Myocyte (in vitro differentiated cells): Measurements from ENCODE around the gene PSEN2. TPM values are rescaled to one million over a fixed set of nuclear protein-coding genes. Genes with fewer than 3 reads are reported as not detected.
A peak's percentile ranks its signal among the peaks of the same experiment; 100 is the strongest.
"Not testable (repeated sequence)": the region's sequence is repeated elsewhere in the genome, so short reads cannot be mapped to it uniquely, and the experiment has no call there.

Experiments used
- DNase-seq: peaks from one replicate; pipeline ENCODE4 v3.0.0-alpha.2; 2012; ENCODE audit warnings: low read depth
- polyA plus RNA-seq: library from polyadenylated mRNA; unstranded; fragments of >200 nt; gene quantifications from one replicate; pipeline ENCODE4 v1.2.1, GENCODE V29; 2012; ENCODE audit warnings: missing spikeins
- total RNA-seq: library from RNA; depleted of rRNA; stranded (reverse); fragments of >200 nt; gene quantifications from 2 replicates; pipeline ENCODE4 v1.2.3, GENCODE V29; 2014

The PSEN2 gene
- total RNA-seq: 266 and 305 TPM in 2 replicates
- polyA plus RNA-seq: 58.6 TPM

DNA sequence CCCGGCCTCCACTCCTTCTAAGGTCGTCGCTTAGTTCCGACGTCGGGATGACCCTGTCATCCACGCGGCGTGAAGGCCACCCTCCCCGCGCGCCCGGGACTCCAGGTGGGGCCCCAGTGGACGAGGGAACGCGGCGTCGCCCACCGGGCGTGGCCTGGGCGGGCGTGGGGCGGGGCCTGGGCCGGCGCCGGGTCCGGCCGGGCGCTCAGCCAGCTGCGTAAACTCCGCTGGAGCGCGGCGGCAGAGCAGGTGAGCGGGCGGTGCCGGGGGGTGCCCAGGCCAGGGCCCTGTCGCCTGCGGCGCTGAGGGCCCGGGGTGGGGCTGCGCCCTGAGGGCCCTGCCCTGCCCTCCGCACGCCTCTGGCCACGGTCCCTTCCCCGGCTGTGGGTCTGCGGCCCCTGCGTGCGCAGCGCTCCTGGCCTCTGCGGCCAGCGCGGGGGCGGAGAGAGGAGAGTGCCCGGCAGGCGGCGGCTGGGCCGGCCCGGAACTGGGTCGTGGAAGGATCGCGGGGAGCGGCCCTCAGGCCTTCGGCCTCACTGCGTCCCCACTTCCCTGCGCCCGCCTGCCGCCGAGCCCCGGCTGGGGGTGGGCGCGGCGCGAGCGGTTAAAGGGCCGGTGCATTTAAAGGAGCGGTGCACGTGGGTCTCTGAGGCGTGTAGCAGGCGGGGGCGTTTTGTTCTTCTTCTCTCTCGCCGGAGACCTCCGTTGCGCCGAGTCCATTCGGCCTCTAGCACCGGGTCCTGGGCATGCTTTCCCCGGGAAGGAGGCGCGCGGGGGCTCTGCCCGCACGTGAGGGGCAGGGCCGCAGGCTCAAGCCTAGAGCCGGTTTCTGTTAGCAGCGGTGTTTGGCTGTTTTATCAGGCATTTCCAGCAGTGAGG is at the start of gene PSEN2:
Gene PSEN2 (plus strand): TSS at position 216 of the 879 bp plus-strand sequence. CDS start 11,292 bp downstream, outside the sequence.
- DNase-seq: peak; percentile 91

DNA sequence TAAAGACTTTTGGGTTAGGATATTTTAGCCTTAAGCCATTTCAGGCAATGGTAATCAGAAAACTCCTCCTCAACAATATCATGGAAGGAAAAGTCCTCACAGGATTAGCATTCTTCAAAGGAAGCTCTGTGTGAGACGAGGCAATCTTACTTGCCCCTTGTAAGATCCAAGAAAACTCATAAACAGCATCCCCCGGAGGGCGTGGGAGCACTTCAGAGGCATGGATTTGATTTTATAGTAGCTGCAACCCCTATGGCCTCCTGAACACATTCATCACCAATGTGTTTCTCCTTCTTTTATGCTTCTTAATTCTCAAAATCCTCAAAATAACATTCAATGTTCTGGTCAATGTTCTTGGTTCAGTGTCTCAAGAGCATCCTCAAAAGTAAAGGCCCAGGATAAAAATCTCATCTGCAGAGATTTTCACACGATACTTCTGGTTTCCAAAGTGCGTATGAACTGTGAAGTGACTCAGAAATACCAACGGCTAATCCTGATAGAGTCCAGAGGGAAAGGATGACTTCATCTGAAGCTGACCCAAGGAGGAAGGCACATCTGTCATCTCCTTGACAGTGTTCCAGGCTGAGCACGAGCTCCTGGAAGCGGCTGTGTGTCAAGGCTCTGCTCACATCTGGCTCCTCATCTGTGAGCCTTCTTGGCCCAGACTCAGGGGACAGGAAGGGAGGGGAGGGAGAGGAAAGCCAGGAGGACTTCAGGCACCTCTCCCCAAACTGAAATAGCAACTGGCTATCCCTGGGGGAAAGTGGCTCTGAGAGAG is 49.3 kb upstream of the PSEN2 start:
- peak; percentile 92 for DNase-seq

DNA sequence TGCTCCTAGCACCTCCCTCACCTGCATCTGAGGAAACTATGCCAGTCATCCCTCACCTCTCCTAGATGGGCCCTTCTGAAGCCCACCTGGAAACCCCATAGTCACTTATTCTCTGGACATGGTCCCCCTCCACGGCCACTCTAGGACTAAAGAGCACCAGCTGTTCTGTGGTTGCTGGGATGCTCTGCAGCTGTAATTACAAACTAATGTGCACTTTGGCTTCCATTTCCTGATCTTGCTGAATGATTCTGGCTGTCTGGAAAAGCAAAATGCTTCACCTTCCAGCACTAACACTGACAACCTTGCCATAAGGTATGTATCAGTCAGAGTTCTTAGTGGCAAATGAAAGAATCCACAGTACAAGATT is 48.7 kb upstream of the PSEN2 start:
- peak; percentile 53 for DNase-seq

DNA sequence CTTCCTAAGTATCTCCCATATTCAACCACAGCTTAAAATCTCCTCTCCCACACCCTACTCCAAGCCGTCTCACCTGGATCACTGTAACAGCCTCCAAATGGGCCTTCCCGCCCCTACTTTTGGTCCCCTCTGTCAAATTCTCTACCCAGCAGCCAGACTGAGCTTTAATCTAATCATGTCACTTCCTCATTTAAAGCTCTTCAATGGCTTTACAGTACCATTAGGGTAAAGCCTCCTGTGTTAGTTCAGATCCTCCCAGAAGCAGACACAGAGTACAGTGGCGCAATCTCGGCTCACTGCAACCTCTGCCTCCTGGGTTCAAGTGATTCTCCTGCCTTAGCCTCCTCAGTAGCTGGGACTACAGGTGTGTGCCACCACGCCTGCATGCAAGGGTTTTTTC is 46.8 kb upstream of the PSEN2 start:
- DNase-seq: no peak

DNA sequence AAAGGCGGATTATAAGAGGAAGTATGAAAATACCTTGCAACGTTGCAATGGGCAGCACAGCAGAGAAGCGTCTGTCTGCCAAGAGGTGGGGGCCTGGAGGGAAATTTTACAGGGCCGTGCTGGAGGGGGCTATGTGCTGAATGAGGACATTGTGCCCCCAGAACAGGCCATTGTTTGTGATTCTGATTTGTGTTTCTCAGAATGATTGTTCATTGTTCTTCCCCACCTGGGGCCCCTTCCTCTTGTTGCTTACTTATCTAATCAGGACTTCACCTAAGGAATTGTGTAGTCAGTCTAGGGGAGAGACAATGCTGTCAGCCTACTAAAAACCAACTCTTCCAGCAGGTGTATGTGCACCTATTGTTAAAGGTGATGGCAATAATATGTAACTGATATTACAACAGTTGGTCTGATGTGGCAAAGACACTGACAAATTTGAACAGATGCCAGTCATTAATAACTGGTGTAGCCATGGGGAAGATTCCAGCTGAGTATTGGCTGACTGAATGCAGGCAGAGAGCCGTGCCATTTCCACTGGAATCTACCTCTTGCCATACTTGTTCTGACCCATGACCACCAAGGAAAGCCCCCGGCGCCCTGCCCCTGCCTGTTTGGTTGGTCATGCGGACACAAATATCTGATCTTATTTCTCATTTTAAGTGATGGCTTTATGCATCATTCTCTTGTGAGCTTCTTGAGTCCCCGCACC is 45.2 kb upstream of the PSEN2 start:
- peak; percentile 35 for DNase-seq

DNA sequence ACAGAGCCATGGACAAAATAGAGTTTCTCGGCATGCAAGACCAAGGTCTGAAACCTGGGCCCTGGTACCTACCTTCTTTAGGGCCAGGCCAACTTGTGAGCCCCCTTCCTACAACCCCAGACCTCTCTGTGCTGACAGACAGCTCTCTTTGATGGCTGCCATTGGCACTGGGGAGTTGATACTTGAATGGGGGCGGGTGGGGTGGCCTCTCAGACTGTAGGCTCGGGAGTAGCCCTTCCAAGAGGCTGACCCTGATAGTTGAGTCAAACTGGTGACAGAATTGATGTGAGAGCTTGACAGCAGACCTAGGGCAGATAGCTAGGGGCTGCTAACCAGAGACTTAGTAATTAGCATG is 44.7 kb upstream of the PSEN2 start:
- DNase-seq: no peak

DNA sequence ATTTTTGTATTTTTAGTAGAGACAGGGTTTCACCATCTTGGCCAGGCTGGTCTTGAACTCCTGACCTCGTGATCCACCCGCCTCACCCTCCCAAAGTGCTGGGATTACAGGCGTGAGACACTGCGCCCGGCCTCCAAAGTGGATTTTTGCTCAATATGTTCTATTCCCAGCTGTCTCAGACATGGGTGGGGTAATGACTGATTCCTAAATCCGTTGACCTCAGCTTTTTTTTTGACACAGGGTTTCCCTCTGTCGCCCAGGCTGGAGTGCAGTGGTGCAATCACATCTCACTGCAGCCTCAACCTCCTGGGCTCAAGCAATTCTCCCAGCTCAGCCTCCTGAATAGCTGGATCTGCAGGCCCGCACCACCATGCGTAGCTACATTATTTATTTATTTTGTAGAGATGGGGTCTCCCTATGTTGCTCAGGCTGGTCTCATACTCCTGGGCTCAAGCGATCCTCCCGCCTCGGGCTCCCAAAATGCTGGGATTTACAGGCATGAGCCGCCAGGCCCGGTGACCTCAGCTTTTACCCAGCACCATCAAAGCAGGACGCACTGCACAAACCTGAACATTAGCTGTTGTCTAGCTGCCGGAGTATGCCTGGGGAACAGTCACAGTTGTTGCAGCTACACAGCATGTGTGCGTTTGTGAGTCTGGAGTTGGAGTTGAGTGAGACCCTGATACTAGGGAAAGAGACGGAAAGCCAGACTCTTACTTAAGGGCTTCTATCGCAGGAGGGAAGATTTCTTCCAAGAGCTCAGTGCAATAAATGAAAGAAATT is 43.7 kb upstream of the PSEN2 start:
- no peak for DNase-seq

DNA sequence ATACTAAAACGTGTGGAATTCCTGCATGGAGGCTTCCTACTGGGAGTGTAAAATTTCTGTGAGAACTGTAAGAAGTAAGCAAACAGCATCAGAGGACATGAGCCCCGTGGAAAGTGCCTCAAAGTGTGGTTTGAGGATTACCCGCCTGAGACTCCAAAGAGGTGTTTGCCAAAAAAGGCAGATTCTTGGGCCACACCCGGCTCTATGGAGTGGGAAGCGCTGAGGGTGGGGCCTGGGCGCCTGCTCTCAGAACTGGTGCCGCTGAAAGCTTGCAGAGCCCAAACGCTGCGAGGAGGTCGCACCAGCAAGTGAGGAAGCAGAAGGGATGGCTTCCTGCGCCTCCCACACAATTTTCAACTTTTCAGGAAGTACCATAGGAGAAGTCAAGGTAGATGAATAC is 43.0 kb upstream of the PSEN2 start:
- no peak for DNase-seq

DNA sequence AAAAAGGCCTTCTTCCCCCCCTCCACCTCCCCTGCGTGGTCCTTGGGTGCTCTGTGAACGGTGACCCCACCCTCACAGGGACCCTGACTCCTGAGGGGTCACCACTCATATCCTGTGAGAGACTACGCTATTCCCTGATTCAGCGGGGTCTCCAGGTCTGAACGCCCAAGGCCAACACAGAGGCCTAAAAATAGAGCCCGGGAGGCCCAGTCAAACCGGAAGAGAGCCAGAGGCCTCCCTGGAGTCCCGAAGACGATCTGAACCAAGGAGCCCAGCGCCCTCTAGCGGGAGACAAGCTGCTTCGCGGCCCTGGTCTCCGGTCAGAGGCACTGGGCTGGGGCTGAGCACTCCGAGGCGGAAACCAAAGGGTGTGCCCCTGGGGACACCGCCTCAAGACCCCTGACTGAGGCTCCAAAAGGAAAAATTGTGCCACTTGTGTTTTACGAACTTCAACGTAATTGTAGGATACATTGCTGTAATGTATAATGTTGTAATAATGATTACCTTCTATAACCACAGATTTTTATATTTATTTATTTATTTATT is 42.4 kb upstream of the PSEN2 start:
- DNase-seq: peak; percentile 96

DNA sequence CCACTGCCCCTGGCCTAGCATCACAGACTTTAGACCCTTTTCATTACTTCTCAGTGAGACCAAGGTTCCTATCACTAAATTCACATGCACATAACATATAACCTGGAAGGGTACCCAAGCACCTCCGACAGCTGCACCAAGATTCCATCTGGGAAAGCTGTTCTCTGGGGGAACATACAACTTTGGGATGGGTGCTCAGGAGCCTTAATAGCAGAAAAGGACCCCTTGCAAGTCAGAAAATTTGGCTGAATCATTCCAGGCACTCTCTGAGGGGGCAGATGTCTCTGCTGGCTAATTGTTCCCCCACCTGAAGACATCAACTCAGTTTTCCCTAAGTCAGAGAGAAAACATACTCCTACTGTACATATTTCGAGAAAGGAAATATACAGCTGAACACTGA is 41.3 kb upstream of the PSEN2 start:
- DNase-seq: no peak

DNA sequence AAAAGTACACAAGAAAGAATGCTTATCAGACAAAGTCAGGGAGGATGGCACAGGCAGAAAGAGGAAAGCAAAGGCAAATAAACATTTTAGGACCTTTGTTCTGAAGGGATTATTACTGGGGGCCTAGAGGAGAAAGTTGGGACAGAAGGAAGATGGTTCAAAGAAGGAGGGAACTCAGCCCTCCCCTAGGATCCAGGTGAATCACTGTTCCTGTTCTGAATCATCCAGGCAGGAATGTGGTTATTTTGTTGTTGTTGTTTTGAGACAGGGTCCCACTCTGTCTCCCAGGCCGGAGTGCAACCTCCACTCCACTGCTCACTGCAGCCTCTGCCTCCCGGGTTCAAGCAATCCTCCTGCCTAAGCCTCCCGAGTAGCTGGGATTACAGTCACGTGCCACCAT is 38.5 kb upstream of the PSEN2 start:
- no peak for DNase-seq

DNA sequence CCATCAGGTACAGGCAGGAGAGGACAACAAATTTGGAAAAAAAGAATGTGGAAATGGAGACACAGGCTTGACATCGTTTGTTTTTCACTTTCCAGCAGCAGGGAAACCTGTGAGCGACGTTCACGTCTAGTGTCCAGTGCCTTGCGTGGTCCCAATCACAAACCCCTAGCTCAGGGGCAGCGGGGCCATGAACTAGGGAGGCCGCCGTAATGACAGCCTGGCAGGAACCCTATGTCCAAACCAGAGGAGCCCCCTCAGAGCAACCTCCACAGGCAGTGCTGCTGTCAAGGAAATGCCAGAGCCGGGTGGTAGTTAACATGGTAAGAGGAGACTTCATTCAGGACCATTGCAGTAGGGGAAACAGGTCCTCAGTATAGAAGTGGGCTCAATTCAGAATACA is 37.8 kb upstream of the PSEN2 start:
- no peak for DNase-seq

DNA sequence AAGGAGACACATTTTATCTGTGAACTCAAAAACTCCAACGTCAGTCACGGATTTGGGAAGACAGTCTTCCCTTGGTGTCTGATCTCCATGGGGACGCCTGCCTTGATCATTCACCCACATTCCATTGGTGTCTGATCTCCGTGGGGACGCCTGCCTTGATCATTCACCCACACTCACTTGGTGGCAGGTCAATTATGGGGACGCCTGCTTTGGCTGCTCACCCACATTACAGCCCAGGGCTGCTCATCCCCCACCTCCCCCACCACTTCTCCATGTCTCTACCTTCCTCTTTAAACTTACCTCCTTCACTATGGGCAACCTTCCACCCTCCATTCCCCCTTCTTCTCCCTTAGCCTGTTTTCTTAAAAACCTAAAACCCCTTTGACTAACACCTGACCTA is 36.2 kb upstream of the PSEN2 start:
- not testable (repeated sequence) for DNase-seq

DNA sequence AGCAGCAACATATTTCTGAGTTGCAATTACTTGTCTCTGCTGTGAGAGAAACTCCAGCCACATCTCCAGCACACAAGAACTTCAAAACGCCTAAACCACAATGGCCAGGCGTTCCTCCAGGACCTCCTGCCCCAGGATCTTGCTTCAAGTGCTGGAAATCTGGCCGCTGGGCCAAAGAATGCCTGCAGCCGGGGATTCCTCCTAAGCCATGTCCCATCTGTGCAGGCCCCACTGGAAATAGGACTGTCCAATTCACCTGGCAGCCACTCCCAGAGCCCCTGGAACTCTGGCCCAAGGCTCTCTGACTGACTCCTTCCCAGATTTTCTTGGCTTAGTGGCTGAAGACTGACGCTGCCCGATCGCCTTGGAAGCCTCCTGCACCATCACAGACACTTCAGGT is 35.0 kb upstream of the PSEN2 start:
- DNase-seq: not testable (repeated sequence)

DNA sequence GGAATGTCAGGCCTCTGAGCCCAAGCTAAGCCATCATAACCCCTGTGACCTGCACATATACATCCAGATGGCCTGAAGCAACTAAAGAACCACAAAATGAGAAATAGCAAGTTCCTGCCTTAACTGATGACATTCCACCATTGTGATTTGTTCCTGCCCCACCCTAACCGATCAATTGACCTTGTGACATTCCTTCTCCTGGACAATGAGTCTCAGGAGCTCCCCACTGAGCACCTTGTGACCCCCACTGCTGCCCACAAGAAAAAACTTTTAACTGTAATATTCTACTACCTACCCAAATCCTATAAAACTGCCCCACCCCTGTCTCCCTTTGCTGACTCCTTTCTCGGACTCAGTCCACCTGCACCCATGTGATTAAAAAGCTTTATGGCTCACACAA is 32.5 kb upstream of the PSEN2 start:
- not testable (repeated sequence) for DNase-seq

DNA sequence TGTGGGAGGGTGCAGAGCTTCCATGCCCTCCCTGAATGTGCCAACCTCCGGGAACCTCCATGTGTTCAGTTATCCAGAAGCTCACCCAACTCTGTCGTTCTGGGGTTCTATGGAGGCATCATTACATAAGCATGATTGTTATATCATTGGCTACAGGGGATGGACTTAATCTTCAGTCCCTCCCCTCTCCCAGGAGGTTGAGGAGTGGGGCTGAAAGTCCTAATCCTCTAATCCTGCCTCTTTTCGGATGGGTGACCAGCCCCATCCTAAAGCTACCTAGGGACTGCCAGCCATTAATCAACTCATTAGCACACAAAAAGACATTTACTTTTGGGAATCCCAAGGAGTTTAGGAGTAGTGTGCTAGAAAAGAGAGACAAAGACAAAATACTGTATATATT is 32.0 kb upstream of the PSEN2 start:
- DNase-seq: no peak

DNA sequence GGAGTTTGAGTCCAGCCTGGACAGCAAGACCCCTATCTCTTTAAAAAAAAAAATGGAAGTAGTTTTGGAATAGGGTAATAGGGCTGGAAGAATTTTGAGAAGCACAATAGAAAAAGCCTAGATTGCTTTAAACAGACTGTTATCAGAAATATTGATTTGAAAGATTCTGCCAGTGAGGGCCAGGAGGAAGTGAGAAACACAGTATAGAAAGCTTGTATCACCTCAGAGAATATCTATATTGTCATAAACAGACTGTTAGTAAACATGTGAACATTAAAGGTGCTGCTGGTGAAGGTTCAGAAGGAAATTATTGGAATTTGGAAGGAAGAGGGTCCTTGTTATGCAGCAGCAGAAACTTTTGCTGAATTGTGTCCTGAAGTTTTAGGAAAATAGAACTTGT is 24.8 kb upstream of the PSEN2 start:
- no peak for DNase-seq

DNA sequence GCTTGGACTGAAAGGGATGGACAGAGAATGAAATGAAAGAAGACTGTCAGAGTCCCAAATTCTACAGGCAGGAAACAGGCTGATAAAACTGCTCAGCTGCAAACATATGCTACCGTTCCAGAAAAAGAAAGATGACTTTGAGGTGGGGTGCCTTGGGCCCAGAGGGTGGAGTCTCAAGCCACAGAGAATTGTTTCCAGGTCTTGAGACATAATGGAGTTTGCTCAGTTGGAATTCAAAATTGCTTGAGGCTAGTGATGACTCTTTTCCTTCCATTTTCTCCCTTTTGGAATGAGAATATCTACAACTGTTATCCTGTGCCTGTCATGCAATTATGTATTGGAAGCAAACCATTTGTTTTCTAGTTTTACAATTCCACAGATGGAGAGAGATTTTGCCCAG is 23.6 kb upstream of the PSEN2 start:
- DNase-seq: peak; percentile 26

DNA sequence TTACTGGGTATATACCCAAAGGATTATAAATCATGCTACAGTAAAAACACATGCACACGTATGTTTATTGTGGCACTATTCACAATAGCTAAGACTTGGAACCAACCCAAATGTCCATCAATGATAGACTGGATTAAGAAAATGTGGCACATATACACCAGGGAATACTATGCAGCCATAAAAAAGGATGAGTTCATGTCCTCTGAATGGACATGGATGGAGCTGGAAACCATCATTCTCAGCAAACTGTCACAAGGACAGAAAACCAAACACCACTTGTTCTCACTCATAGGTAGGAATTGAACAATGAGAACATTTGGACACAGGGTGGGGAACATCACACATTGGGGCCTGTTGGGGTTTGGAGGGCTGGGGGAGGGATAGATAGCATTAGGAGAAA is 15.9 kb upstream of the PSEN2 start:
- not testable (repeated sequence) for DNase-seq

DNA sequence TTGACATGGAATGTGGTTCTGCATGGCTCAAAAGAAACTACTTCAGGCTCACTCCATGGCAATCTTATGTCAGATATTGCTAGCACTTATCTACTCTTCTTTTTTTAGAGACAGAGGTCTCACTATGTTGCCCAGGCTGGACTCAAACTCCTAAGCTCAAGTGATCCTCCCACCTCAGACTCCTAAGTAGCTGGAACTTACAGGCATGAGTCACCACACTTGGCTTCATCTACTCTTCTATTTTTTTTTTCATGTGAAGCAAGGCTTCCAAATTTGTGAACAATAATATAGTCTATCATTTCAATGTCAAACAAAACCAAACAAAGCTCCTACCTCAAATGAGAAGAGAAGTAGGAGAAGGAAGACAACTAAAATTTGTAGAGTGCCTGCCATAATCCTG is 7.5 kb upstream of the PSEN2 start:
- peak; percentile 47 for DNase-seq

DNA sequence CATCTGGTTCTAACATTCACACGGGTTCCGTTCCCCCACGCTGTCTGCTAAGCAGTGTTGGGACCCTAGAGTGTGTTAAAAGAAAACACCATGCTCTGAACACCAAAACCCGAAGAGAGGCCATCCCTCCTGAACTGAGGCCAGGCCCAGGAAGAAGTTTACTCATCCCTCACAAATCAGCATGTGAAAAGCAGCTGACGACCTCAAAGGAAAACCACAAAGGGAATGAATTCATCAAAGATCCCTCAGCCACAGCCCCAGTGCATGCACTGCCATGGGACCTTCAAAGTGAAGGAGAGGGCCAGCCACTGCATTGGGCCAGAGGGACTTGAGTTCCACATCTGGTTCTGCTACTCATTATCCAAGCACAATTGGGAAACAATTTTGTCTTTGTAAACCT is 7.0 kb upstream of the PSEN2 start:
- peak; percentile 91 for DNase-seq
